Activated T-cell treated with anti-CD3 and anti-CD28 coated beads, Interleukin-2, amount 50 U/mL, for 72 hours (primary cell): ENCODE measurements around the gene RAB3IL1. TPM values are rescaled to one million over a fixed set of nuclear protein-coding genes. Genes with fewer than 3 reads are reported as not detected.

Experiments
- ATAC-seq, 2 donors: fragments of 150-1000 bp; cut with Tn5 transposase; replicated peaks in 1 of 2; 2 replicates each; pipeline ENCODE4 v1.10.0; 2021; ENCODE audit warnings: moderate library complexity in 2 of 2, mild to moderate bottlenecking in 1 of 2
- DNase-seq, 2 donors: peaks; one replicate each; pipeline ENCODE4 v3.0.0; 2021 to 2022; ENCODE audit warnings: mixed read lengths in 1 of 2
- H3K27ac Mint-ChIP-seq: one replicate; pipeline ENCODE4 v1.8.0; 2022; ENCODE audit warnings: mild to moderate bottlenecking, moderate library complexity, mixed read lengths
- H3K27me3 Mint-ChIP-seq: one replicate; pipeline ENCODE4 v1.8.0; 2022; ENCODE audit warnings: low read depth, mixed read lengths
- H3K36me3 Mint-ChIP-seq, 2 donors: one replicate each; pipeline ENCODE4 v1.8.0; 2022; ENCODE audit warnings: mixed read lengths in 2 of 2, mild to moderate bottlenecking in 1 of 2; ENCODE audit not compliant: insufficient read depth in 2 of 2
- H3K4me1 Mint-ChIP-seq: one replicate; pipeline ENCODE4 v1.8.0; 2022; ENCODE audit warnings: low read depth, mixed read lengths
- H3K4me3 Mint-ChIP-seq, 2 donors: one replicate each; pipeline ENCODE4 v1.8.0; 2022; ENCODE audit warnings: mild to moderate bottlenecking in 2 of 2, mixed read lengths in 2 of 2, moderate library complexity in 2 of 2
- H3K9me3 Mint-ChIP-seq, 2 donors: one replicate each; pipeline ENCODE4 v1.8.0; 2022; ENCODE audit warnings: mixed read lengths in 2 of 2
- total RNA-seq, 2 donors: library from RNA; stranded (reverse); gene quantifications; one replicate each; pipeline ENCODE4 v1.2.3, GENCODE V29; 2022

The RAB3IL1 gene
- total RNA-seq, 2 donors from 2014 or later = 0.34 to 0.49 TPM

DNA sequence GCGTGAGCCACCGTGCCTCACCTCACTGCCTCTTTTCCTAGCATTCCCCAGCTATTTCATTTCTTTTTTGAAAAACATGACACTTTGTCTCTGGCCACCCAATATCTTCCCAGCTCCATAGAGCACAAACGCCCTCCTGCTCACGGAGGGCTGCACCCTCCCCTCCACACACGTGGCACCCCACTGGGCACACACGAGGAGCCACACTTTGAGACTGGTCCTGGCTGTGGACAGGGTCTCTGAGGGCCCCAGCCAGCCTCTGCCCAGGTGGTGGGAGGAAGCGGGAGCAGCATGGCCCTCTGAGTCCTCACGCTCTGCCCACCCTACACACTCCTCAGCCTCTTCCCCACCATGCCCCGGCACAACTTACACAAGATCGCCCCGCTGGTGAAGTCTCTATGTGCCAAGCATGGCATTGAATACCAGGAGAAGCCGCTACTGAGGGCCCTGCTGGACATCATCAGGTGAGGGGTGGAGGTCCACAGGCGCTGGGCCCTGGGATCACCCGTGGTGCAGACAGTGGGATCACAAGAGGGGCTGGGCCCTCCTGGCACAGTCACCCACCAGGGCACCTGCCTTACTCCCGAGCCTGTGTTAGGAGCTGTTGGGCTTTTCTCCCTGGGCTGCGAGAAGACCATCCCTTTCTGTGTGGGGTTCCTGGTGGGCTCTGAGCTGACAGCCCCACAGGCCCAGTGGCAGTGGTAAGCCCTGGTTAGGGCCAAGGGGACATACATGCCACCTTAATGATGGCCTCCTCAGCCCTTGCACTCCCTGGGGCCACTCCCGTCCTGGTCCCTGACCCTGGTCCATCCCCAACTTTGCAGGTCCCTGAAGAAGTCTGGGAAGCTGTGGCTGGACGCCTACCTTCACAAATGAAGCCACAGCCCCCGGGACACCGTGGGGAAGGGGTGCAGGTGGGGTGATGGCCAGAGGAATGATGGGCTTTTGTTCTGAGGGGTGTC, 52.3 kb downstream of the RAB3IL1 start:
- no peak for ATAC-seq
- H3K9me3 Mint-ChIP-seq = no peaks in the 10 kb centered on the region

DNA sequence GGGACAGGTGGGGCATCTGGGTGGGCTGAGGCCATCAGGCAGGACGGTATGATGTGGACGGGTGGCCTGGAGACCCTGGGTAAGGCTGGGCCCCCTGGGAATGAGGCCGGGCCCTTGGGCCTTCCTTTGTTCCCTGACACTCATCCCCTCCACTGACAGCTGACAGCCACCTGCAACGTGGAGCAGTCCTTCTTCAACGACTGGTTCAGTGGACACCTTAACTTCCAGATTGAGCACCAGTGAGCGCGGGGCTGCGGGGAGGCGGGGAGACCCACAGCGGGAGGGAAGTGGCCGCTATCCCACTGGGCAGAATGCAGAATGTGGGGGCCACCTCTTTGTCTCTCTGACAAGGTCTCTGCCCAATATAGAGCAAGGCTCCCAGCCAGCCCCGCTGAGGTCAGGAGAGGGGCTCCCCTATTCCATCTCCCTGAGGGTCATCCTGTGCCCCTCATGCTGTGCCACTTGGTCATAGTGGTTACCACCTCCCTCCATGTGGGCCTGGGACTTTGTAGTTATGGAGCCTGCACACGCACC, 53.8 kb downstream of the RAB3IL1 start:
- Mint-ChIP-seq H3K27ac (no peak overlapping the region), H3K27me3 (no peaks in the 10 kb centered on the region), H3K4me1 (no peaks in the 10 kb centered on the region), H3K9me3 (no peaks in the 10 kb centered on the region), H3K4me3 (no peak overlapping the region), H3K36me3 (peaks cover 0 to 6% of the 10 kb centered on the region in 2 donors)
- ATAC-seq = no peak
- DNase-seq = no peak

More for the DNA sequence above, 52.3 kb downstream of the RAB3IL1 start:
- Mint-ChIP-seq H3K27ac (no peak overlapping the region), H3K27me3 (no peaks in the 10 kb centered on the region), H3K4me1 (no peaks in the 10 kb centered on the region), H3K36me3 (peaks cover 0 to 2% of the 10 kb centered on the region in 2 donors), H3K4me3 (no peak overlapping the region)
- DNase-seq = no peak

DNA sequence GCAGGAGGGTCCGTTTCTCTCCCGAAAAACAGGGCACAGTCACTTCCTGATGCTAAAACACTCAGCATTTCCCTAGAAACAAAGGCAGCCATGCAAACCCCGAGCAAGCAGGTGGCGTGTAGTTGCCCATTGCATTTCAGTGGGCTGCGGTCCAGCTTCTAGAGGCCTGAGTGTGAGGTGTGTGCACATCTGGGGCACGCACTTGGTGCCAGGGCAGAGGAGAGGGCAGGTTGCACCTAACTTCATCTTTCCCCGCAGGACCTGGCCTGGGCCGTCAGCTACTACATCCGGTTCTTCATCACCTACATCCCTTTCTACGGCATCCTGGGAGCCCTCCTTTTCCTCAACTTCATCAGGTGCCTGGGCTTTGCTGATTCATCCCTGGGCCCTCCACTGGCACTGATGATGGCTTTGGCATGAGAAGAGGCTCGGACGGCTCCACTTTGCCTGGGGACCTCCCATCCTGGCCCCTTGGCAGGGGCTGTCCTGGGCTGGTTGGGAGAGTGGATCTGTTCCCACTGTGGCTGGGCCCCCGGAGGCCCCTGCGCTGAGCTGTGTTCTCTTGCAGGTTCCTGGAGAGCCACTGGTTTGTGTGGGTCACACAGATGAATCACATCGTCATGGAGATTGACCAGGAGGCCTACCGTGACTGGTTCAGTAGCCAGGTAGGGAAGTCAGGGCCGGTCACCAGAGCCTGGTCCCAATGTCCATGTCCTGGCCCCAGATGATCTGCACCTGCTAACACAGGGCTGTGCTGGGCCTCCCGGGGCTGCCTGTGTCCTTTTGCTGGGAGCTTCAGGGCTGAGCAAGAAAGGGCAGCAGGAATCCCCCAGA, 54.4 kb downstream of the RAB3IL1 start:
- H3K4me1 Mint-ChIP-seq = no peaks in the 10 kb centered on the region
- H3K27ac Mint-ChIP-seq = no peak overlapping the region
- peaks cover 0 to 6% of the 10 kb centered on the region in 2 donors for H3K36me3 Mint-ChIP-seq
- no peaks in the 10 kb centered on the region for H3K27me3 Mint-ChIP-seq
- no peak overlapping the region for H3K4me3 Mint-ChIP-seq
- no peaks in the 10 kb centered on the region for H3K9me3 Mint-ChIP-seq
- no peak for ATAC-seq
- DNase-seq = no peak

DNA sequence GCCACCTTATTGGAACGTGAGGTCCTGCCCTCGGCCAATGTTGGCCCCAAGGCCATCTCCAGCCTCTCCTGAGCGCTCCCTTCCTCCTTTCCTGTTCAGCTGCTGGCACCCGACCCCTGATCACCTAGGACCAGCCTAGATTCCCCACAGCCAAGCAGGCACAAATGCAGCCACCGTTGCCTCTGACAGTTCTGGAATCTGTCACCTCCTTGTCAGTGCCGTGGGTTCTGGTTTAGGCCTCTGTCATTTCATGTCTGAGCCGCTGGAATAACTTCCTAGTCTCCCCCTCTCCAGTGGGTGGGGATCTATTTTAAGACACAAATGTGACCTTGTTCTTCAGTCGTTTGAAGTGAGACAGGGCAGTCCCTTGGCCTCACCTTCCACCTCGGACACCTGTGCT, 55.7 kb downstream of the RAB3IL1 start:
- peaks cover 0 to 6% of the 10 kb centered on the region in 2 donors for H3K36me3 Mint-ChIP-seq
- no peaks in the 10 kb centered on the region for H3K27me3 Mint-ChIP-seq

DNA sequence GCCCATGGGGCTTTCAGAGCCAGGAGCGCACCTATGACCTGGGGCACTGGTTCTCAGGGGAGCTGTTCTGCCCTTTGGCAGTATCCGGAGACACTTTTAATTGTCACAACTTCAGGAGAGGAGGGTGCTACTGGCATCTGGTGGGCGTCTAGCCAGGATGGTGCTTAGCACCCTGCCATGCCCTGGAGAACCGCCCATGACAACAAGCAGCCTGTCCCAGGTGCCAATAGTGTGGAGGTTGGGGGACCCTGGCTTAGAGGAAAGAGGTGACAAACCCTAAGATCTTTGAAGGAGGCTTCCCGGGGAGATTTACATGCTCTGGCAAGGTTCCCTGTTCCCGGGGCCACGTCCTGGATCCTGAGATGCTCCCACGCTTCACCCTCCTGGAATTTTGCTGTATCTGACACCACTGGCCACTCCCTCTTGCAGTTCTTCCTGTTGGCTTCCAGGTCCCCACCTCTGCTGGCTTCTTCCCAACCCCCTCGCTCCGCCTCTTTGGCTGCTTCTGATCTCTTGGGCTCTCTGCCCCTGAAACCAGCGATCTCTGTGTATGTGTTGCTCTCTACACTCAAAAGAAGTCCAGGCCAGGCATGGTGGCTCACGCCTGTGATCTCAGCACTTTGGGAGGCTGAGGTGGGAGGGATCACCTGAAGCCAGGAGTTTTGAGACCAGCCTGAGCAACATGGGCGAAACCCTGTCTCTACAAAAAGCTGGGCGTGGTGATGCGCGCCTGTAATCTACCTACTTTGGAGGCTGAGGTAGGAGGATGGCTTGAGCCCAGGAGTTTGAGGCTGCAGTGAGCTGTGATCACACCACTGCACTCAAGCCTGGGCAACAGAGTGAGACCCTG, 57.1 kb downstream of the RAB3IL1 start:
- no peak overlapping the region for H3K27ac Mint-ChIP-seq
- DNase-seq = no peak
- H3K9me3 Mint-ChIP-seq = no peaks in the 10 kb centered on the region
- H3K4me3 Mint-ChIP-seq = no peak overlapping the region
- H3K4me1 Mint-ChIP-seq = no peaks in the 10 kb centered on the region
- H3K36me3 Mint-ChIP-seq = peaks cover 0 to 6% of the 10 kb centered on the region in 2 donors
- no peaks in the 10 kb centered on the region for H3K27me3 Mint-ChIP-seq
- ATAC-seq = no peak

More for the DNA sequence above, 55.7 kb downstream of the RAB3IL1 start:
- Mint-ChIP-seq H3K4me3 (no peak overlapping the region), H3K27ac (peak overlapping the region; percentile 24), H3K4me1 (no peaks in the 10 kb centered on the region), H3K9me3 (no peaks in the 10 kb centered on the region)
- DNase-seq = no peak
- no peak for ATAC-seq

DNA sequence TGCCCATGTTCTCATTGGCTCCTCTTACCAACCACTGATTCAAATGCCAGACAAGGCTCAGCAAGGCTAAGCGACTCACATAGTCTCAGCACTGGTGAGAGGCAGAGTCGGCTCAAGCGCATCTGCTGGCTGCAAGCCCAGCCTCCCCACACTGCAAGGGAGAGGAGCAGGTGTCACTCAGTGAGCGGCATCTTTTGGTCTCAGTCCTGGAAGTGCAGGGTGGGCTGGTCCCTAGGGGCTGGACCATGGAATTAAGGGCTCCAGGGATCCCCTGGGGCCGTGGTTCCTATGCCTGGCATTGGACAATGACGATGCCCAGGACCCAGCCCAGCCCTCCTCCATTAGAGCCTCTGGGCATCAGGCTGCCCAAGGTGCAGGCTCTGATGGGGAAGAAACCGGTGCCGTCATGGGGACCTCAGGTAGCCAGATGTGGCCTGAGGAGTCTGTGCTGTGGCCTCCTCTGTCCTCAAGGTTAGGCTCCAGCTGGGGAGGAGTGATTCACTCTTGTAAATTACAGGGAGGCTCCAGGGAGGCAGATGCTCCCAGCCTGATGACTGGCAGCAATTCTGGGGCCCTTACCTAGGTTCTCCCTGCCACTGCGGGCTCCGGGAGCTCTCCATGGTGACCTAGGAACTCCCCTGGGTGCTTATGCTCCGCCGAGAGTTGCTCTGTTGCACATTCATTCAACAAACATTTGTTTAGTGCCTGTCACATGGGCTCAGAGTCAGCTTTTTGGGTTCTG, 61.3 kb downstream of the RAB3IL1 start:
- Mint-ChIP-seq H3K36me3 (peaks cover 0 to 9% of the 10 kb centered on the region in 2 donors), H3K4me3 (no peak overlapping the region), H3K4me1 (no peaks in the 10 kb centered on the region), H3K9me3 (no peaks in the 10 kb centered on the region), H3K27ac (no peak overlapping the region), H3K27me3 (no peaks in the 10 kb centered on the region)
- no peak for ATAC-seq
- DNase-seq = no peak

DNA sequence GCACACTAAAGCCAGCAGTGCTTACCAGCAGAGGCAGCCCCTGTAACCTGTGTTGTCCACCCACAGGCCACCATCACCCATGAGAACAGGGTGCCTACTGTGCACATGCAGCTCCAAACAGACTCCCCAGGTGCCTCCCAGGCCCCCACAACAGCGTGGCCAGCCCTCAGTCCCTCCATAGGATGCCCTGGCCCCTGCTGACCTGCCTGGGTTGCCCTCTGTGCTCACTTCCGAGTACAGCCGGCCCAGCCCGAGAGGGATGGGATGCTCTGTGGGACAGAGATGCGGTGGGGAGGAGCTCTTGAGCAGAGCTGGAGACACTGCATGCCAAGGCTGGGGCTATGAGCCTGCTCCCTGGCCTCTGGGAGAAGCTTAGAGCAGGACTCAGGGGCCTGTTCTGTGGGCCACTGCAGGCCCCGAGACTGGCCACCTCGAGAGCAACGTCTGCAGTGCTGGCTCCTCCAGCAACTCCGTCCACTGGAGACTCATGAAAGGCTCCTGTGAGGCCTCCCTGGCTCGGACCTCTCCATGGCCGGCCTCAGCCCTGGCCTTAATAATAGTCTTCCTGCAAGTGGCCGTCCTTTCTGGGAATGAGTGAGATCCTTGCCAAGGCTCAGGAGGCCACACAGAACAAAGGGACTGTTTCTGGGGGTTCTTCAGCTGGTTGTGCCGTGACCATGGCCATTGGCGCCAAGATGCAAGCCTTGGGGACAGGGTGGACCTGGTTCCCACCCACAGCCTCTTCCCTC, 62.2 kb downstream of the RAB3IL1 start:
- H3K36me3 Mint-ChIP-seq = peaks cover 0 to 9% of the 10 kb centered on the region in 2 donors
- no peak overlapping the region for H3K4me3 Mint-ChIP-seq
- H3K4me1 Mint-ChIP-seq = no peaks in the 10 kb centered on the region
- ATAC-seq (no peak), DNase-seq (no peak)
- H3K9me3 Mint-ChIP-seq = no peaks in the 10 kb centered on the region
- H3K27me3 Mint-ChIP-seq = no peaks in the 10 kb centered on the region
- no peak overlapping the region for H3K27ac Mint-ChIP-seq

DNA sequence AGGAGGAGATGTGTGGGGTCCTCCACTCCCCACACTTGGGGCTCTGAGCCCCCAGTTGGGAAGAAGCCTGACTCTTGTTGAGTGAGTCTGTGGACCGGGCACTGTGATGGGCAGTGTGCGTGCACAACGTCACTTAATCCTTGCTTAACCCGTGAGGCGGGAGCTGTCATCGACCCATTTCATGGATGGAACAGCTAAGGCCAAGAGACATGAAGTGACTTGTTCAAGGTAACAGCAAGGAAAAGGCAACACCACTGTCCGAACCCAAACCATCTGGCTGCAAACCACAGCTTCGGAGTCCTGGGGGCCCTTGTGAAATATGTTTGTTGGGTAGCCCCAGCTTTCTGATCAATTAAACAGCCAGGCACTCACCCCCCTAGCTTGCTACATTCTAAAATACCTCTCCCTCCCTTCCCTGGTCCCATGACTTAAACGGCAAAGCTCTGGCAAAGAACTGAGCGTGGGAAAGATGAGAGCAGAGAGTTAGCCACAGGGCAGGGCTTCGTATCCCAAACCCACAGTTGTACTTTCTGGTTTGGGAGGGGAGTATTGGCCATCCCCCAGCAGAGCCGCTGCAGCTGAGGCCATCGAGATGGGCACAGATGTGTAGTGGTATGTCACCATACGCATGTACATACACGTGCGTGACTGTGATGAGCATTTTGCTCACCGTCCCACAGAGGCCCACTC, 63.0 kb downstream of the RAB3IL1 start:
- no peaks in the 10 kb centered on the region for H3K4me1 Mint-ChIP-seq
- no peaks in the 10 kb centered on the region for H3K27me3 Mint-ChIP-seq
- DNase-seq (no peak), ATAC-seq (no peak)
- no peak overlapping the region for H3K27ac Mint-ChIP-seq
- H3K36me3 Mint-ChIP-seq = peaks cover 0 to 9% of the 10 kb centered on the region in 2 donors
- H3K9me3 Mint-ChIP-seq = no peaks in the 10 kb centered on the region
- H3K4me3 Mint-ChIP-seq = no peak overlapping the region

DNA sequence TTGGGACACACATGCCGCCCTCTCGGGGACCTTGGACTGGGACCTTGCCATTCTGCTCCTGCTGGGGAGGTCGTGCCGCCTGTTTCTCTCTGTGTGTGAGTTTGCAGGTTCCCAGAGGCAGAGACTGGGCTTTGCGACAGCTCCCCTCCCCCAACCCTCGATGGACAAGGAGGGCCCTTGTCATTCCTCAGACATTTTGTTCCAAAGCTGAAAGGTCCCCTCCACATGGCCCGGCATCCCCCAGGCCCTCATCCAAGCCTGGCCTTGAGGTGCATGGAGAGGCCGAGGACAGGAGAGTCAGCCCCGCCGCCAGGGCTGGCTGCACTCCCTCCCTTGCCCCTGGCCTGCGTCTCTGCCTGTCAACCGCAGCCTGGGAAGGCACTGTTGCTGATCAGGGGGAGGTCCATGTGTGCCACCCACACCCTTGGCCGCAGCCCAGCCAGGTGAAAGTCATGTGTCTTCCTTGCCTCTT, 63.6 kb downstream of the RAB3IL1 start:
- DNase-seq = no peak

DNA sequence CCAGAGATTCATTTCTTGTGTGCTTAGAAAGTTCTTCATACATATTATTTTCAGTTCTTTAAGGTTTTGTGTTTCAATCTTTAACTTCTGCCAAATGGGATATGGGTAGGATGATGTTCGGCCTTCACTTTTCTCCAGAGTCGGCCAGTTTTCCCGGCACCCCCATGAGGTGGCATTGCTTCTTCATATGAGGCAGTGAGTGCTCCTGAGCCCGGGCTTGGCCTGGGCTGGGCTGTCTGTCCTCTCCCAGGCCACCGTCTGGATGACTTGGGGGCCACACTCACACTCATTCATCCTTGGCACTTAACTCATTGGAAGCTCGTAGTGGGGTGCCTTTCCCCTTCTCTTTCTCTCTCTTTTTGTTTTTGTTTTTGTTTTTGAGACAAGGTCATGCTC, 65.5 kb downstream of the RAB3IL1 start:
- Mint-ChIP-seq H3K36me3 (peaks cover 5 to 10% of the 10 kb centered on the region in 2 donors), H3K4me3 (no peak overlapping the region)

More for the DNA sequence above, 63.6 kb downstream of the RAB3IL1 start:
- Mint-ChIP-seq H3K27ac (no peak overlapping the region), H3K27me3 (no peaks in the 10 kb centered on the region), H3K9me3 (no peaks in the 10 kb centered on the region), H3K36me3 (peaks cover 0 to 8% of the 10 kb centered on the region in 2 donors), H3K4me1 (no peaks in the 10 kb centered on the region), H3K4me3 (no peak overlapping the region)
- ATAC-seq = no peak

More for the DNA sequence above, 65.5 kb downstream of the RAB3IL1 start:
- Mint-ChIP-seq H3K27me3 (no peaks in the 10 kb centered on the region), H3K9me3 (no peaks in the 10 kb centered on the region), H3K4me1 (no peaks in the 10 kb centered on the region), H3K27ac (no peak overlapping the region)
- no peak for ATAC-seq
- no peak for DNase-seq
